Stimulated activated CD4-positive, alpha-beta T cell treated with anti-CD3 and anti-CD28 coated beads, TNF-alpha, amount 100 ng/mL, for 48 hours (primary cell): Measurements from ENCODE around the gene ING5.
"Not testable (repeated sequence)": the region's sequence is repeated elsewhere in the genome, so short reads cannot be mapped to it uniquely, and the experiment has no call there.

Experiments used
- DNase-seq, 3 donors: peaks; one replicate each; pipeline ENCODE4 v3.0.0-alpha.2; 2020; ENCODE audit warnings: low read depth in 3 of 3

Gene ING5

GRCh38 chr2:241739177-241739576 lies 37.3 kb downstream of the ING5 start:
- no peak for DNase-seq

GRCh38 chr2:241739651-241740050 lies 37.8 kb downstream of the ING5 start:
- peak in 2 of 3 donors; percentile 66 to 69 for DNase-seq

- peak in 1 of 3 donors; percentile 23 for DNase-seq
Measured at GRCh38 chr2:241741016-241741415, 39.2 kb downstream of the ING5 start.

DNA sequence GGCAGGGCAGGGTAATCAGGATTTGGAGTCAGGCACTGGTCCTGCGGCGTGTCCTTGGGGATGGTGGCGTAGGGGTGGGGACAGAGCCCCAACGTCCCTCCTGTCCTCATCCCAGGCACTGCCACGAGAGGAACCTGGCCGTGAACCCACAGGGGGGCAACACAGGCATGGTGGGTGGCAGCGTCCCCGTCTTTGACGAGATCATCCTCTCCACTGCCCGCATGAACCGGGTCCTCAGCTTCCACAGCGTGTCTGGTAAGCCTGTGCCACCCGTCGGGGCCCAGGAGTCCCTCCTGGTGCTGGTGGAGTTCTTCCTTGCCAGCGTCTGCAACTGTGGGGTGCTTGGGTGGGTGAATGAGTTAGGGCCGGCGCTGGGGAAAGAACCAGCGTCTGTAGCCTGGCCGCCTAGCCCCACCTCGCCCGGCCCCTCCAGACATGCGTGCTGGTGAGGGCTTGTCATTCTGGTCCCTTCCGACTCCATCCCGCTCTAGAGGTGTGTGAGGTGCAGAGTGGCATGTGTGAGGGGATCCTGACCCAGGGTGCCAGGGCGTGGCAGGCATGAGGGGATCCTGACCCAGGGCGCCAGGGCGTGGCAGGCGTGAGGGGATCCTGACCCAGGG lies 40.6 kb downstream of the ING5 start:
- no peak for DNase-seq

GRCh38 chr2:241743008-241743407 lies 41.2 kb downstream of the ING5 start:
- not testable (repeated sequence) for DNase-seq

- no peak for DNase-seq
Measured at GRCh38 chr2:241743620-241744019, 41.8 kb downstream of the ING5 start.

GRCh38 chr2:241744028-241744754 lies 42.4 kb downstream of the ING5 start:
- DNase-seq: no peak

DNA sequence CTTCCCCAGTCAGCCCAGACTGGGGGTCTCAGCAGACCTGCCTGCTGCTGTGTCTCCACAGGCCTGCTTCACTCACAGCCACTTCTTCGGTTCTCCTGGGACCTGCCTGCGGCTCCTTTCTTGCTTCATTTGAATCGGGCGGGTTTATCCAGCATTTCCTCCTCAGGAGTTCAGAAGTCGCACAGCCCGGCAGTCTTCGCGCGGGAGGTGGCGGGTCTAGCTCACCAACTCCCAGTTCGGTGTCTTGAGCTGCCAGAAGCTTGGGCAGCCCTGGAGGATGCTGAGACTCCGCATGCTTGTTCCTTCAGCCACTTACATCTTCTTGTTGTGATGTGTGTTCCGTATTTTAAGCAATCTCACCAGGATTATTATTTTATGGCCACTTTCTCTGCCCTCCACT lies 43.4 kb downstream of the ING5 start:
- no peak for DNase-seq

GRCh38 chr2:241746084-241746483 lies 44.2 kb downstream of the ING5 start:
- no peak for DNase-seq

DNA sequence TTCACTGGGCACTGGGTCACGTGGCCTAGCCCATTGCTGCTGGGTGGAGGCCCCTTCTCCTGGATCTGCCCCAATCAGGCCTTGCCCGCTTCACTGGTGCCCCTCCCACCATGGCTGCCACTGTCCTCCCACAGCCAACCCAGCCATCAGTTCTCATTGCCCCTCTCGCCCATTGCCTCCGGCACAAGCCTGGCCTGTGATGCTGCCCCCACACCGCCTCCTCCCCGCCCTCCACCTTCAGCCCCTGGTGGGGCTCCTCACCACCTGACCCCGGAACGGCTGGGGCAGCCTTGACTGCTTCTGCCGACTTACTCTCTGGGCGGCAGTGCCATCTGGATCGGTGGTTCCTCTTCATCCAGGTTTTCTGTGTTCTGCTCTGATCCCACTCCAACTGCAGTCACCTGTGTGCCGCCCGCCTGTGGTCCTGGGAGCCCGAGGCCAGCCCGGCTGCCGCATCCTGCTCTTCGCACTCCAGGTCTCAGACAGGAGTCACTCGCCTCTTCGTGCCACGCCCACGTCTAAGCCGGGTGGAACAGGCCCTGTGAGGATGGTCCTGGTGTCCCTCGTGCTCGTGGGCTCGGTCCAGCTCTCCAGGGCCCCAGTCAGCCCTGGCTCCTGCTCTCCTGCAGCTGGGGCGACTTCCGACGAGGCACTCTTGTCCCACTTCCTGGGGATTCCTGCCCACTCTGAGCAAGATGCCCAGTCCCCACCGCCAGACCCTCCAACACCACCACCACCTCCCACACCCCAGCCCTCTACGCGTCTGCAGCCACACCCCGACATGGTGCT lies 46.8 kb downstream of the ING5 start:
- DNase-seq: no peak

GRCh38 chr2:241750076-241750840 lies 48.4 kb downstream of the ING5 start:
- no peak for DNase-seq

GRCh38 chr2:241751152-241751551 lies 49.3 kb downstream of the ING5 start:
- no peak for DNase-seq

DNA sequence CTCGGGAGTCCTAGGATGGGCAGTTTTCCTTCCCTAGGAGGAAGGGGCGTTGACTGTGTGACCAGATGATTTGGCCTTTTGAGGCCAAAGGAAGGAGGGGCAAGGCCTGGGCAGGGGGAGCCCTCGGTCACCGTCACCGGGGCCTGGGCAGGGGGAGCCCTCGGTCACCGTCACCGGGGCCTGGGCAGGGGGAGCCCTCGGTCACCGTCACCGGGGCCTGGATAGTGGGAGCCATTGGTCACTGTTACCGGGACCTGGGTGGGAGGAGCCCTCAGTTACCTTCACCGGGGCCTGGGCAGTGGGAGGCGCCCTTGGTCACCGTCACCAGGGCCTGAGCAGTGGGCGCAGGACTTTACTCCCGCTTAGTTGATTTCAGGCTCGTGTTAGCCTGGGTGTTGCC lies 49.9 kb downstream of the ING5 start:
- no peak for DNase-seq

DNA sequence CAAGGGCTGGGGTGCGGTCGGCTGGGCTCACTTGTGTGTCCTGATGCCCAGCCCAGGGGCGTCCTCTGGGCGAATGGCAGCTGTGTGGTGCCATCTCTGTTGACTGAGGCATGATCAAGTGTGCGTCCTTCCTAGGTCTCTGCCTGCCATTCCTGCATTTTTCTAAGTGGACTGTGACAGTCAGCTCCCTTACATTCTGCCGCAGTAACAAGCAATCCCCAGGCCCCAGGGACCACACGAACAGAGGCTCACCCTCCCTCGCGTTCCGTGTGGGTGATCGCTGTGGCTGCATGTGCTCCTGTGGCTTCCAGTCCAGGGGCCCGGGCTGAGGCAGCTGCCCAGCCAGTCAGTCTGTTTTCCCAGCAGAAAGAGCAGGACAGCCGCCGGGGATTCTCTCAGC lies 50.4 kb downstream of the ING5 start:
- DNase-seq: no peak

- DNase-seq: no peak
Measured at GRCh38 chr2:241752689-241753276, 50.9 kb downstream of the ING5 start.

DNA sequence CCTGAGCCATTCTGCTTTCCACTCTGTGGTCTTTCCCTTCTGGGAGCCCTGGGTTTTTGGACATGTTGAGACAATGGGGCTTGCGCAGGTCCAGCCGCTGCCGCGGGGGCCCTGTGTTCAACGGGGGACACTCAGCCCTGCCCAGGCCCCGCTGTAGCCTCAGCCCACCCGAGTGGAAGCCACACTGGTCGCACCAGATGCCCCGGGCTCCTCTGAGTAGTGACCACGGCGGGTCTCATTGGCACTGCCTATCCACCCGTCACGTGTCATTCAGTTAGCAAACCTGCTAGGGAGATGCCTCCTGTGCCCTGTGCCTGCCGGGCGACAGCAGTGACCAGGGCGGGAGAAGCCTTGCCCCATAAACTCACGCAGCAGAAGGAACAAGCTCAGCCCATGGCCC lies 51.7 kb downstream of the ING5 start:
- DNase-seq: no peak

- no peak for DNase-seq
Measured at GRCh38 chr2:241754042-241754441, 52.2 kb downstream of the ING5 start.

GRCh38 chr2:241755166-241755565 lies 53.3 kb downstream of the ING5 start:
- no peak for DNase-seq

- no peak for DNase-seq
Measured at GRCh38 chr2:241755777-241756176, 53.9 kb downstream of the ING5 start.

GRCh38 chr2:241759067-241759807 lies 57.4 kb downstream of the ING5 start:
- no peak for DNase-seq

DNA sequence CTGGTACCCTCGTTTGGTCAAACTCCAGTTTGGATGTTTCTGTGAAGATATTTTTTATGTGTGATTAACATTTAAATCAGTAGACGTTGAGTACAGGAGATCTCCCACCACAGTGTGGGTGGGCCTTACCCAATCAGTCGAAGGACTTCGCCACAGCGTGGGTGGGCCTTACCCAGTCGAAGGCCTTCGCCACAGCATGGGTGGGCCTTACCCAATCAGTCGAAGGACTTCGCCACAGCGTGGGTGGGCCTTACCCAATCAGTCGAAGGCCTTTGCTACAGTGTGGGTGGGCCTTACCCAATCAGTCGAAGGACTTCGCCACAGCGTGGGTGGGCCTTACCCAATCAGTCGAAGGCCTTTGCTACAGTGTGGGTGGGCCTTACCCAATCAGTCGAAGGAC lies 58.1 kb downstream of the ING5 start:
- not testable (repeated sequence) for DNase-seq
